Neural cell (in vitro differentiated cells): ENCODE data around the gene DPP7. TPM values are rescaled to one million over a fixed set of nuclear protein-coding genes. Genes with fewer than 3 reads are reported as not detected.

Source experiments
- polyA plus RNA-seq: library from polyadenylated mRNA; depleted of rRNA; stranded (reverse); fragments of >200 nt; gene quantifications from 2 replicates; pipeline ENCODE4 v1.2.3, GENCODE V29; 2014
- small RNA-seq, 3 experiments: library from RNA; depleted of rRNA; stranded (forward); fragments of <200 nt; gene quantifications; one replicate each; pipeline ENCODE3, GENCODE V24; 2012

The DPP7 gene
- polyA plus RNA-seq, 1 donor from 2014 or later = 23.3 TPM

Small RNAs within 50 kb of the gene (small RNA-seq; reads per million reads assigned to genes)
- 0 to 0.41 (median 0) reads per million in 3 experiments for gene RF00153

Other genes starting within 250 kb of the DPP7 start
- 613 and 677 TPM in 2 replicates for gene EDF1, start 248.4 kb downstream of the DPP7 start, polyA plus RNA-seq
- 14.6 and 21.5 TPM in 2 replicates for gene TRAF2, start 228.2 kb downstream of the DPP7 start, polyA plus RNA-seq
- 138 and 148 TPM in 2 replicates for gene FBXW5, start 170.0 kb downstream of the DPP7 start, polyA plus RNA-seq
- gene C8G, start 169.5 kb downstream of the DPP7 start, polyA plus RNA-seq = not detected in 2 replicates
- gene LCN12, start 162.5 kb downstream of the DPP7 start, polyA plus RNA-seq = 2.9 TPM in 1 of 2 replicates, not detected in the other
- gene PTGDS, start 137.2 kb downstream of the DPP7 start, polyA plus RNA-seq = 2.0 TPM in 1 of 2 replicates, not detected in the other
- gene LCNL1, start 131.7 kb downstream of the DPP7 start, polyA plus RNA-seq = 0.76 TPM in 1 of 2 replicates, not detected in the other
- 276 and 346 TPM in 2 replicates for gene PAXX, start 122.3 kb downstream of the DPP7 start, polyA plus RNA-seq
- not detected in 2 replicates for gene CLIC3, start 118.2 kb downstream of the DPP7 start, polyA plus RNA-seq
- gene ABCA2, start 86.5 kb downstream of the DPP7 start, polyA plus RNA-seq = 30.6 and 52.0 TPM in 2 replicates
- 0.56 and 0.69 TPM in 2 replicates for gene FUT7, start 82.6 kb downstream of the DPP7 start, polyA plus RNA-seq
- gene NPDC1, start 68.6 kb downstream of the DPP7 start, polyA plus RNA-seq = 161 and 162 TPM in 2 replicates
- not detected in 2 replicates for gene ENTPD2, start 60.7 kb downstream of the DPP7 start, polyA plus RNA-seq
- gene SAPCD2, start 44.2 kb downstream of the DPP7 start, polyA plus RNA-seq = 0.22 and 0.96 TPM in 2 replicates
- 0.21 and 0.36 TPM in 2 replicates for gene UAP1L1, start 37.2 kb downstream of the DPP7 start, polyA plus RNA-seq
- 72.0 and 90.9 TPM in 2 replicates for gene MAN1B1, start 27.7 kb downstream of the DPP7 start, polyA plus RNA-seq
- gene GRIN1, start 24.4 kb upstream of the DPP7 start, polyA plus RNA-seq = 0.58 and 0.68 TPM in 2 replicates
- gene LRRC26, start 55.3 kb upstream of the DPP7 start, polyA plus RNA-seq = 2.2 and 3.2 TPM in 2 replicates
- gene TMEM210, start 57.3 kb upstream of the DPP7 start, polyA plus RNA-seq = not detected in 2 replicates
- gene ANAPC2, start 73.8 kb upstream of the DPP7 start, polyA plus RNA-seq = 38.1 and 47.2 TPM in 2 replicates
- 170 and 195 TPM in 2 replicates for gene SSNA1, start 73.9 kb upstream of the DPP7 start, polyA plus RNA-seq
- gene TPRN, start 86.0 kb upstream of the DPP7 start, polyA plus RNA-seq = 8.1 TPM in 2 replicates
- 61.1 and 66.7 TPM in 2 replicates for gene TMEM203, start 90.9 kb upstream of the DPP7 start, polyA plus RNA-seq
- 8.8 and 18.2 TPM in 2 replicates for gene NDOR1, start 91.0 kb upstream of the DPP7 start, polyA plus RNA-seq
- gene RNF208, start 107.5 kb upstream of the DPP7 start, polyA plus RNA-seq = 1.2 and 1.5 TPM in 2 replicates
- gene CYSRT1, start 110.4 kb upstream of the DPP7 start, polyA plus RNA-seq = 1.3 and 3.3 TPM in 2 replicates
- gene RNF224, start 112.8 kb upstream of the DPP7 start, polyA plus RNA-seq = 0.26 TPM in 1 of 2 replicates, not detected in the other
- gene SLC34A3, start 116.2 kb upstream of the DPP7 start, polyA plus RNA-seq = 0.12 and 0.27 TPM in 2 replicates
- gene TUBB4B, start 126.6 kb upstream of the DPP7 start, polyA plus RNA-seq = 60.3 and 68.8 TPM in 2 replicates
- gene STPG3, start 136.6 kb upstream of the DPP7 start, polyA plus RNA-seq = not detected in 2 replicates
- gene NELFB, start 140.6 kb upstream of the DPP7 start, polyA plus RNA-seq = 64.7 and 82.2 TPM in 2 replicates
- 0.50 and 0.70 TPM in 2 replicates for gene TOR4A, start 163.0 kb upstream of the DPP7 start, polyA plus RNA-seq
- gene NRARP, start 187.5 kb upstream of the DPP7 start, polyA plus RNA-seq = 1.4 and 2.3 TPM in 2 replicates